ENCODE results near the gene PSD2. TPM values are rescaled to one million over a fixed set of nuclear protein-coding genes. Genes with fewer than 3 reads are reported as not detected.

The PSD2 gene
- total and polyA plus RNA-seq, 8 donors: 0.06 to 0.66 (median 0.16) TPM

DNA sequence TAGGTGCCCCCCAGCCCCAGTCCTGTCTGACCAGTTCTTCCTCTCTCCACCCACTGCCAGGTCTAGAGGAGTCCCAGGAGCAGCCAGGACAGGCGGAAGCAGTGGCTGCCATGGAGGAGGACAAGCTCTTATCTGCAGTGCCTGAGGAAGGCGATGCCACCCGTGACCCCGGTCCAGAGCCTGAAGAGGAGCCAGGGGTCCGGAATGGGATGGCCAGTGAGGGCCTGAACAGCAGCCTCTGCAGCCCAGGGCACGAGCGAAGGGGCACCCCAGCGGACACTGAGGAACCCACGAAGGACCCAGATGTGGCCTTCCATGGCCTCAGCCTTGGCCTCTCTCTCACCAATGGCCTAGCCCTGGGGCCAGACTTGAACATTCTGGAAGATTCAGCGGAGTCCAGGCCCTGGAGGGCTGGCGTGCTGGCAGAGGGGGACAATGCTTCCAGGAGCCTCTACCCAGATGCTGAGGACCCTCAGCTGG lies 13.8 kb downstream of the PSD2 start:
- FAIRE-seq (no peak), ATAC-seq (no peak), DNase-seq (peak in 2 of 6 donors; percentile 43 to 45)
- 91 to 94% methylated on average over 11 of the region's 11 CpGs for WGBS, 2 donors
- no peaks in the 10 kb centered on the region for H3K36me3 ChIP-seq
- H3K27me3 ChIP-seq: no peaks in the 10 kb centered on the region
- intact Hi-C loops (cut with DNase I): no loop called here
- no peak overlapping the region for H3K4me3 ChIP-seq
- H3K27ac ChIP-seq: no peak overlapping the region
- TF ChIP-seq, protein P1, sequence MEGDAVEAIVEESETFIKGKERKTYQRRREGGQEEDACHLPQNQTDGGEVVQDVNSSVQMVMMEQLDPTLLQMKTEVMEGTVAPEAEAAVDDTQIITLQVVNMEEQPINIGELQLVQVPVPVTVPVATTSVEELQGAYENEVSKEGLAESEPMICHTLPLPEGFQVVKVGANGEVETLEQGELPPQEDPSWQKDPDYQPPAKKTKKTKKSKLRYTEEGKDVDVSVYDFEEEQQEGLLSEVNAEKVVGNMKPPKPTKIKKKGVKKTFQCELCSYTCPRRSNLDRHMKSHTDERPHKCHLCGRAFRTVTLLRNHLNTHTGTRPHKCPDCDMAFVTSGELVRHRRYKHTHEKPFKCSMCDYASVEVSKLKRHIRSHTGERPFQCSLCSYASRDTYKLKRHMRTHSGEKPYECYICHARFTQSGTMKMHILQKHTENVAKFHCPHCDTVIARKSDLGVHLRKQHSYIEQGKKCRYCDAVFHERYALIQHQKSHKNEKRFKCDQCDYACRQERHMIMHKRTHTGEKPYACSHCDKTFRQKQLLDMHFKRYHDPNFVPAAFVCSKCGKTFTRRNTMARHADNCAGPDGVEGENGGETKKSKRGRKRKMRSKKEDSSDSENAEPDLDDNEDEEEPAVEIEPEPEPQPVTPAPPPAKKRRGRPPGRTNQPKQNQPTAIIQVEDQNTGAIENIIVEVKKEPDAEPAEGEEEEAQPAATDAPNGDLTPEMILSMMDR (IDR thresholded peaks at IDR 0.05): no peak
- no peaks in the 10 kb centered on the region for H3K9me3 ChIP-seq
- no peaks in the 10 kb centered on the region for H3K4me1 ChIP-seq

DNA sequence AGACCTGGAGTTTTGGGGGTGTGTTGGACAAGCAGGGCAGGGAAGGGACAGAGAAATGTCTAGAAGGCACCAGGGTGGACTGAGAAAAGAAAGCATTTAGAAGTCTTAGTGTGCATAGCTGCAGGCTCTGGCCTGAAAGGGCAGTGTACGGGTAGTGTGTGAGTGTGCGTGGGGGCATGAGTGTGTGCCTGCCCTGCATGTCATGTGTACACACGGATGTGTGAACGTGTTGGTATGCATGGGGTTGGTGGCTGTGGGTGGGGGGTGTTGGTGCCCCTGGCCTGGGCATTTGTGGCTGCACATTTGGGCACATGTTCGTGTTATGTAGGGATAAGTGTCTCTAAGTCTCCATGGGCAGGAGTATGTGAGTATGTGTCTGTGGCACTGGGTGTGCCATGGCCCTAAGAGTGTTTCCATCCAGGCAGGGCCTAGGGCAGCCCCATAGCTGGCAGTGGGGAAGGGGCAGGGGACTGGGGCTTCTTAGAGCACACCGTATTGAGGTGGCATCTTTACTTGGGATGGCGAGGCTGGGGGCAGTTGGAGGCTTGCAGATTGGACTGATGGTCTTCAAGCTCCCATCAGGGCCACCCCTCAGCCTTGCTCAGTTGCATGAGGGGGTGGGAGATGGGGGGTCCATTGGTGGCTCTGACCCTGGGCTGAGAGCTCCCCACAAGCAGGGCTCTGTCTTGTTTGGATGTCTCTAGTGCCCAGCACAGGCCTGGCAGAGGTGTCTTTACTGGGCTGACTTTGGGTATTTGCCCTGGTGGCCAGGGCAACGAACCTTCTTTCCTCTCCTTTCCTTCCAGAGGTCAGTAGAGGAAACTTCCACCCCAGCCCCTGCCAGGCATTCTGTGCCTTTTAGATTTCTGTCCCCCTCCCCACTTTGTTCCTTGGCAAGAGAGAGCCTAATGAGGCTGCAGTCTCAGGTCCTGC lies 15.0 kb downstream of the PSD2 start:
- Histone ChIP-seq H3K4me3 (no peak overlapping the region), H3K9me3 (no peaks in the 10 kb centered on the region), H3K36me3 (no peaks in the 10 kb centered on the region), H3K4me1 (no peaks in the 10 kb centered on the region), H3K27ac (no peak overlapping the region), H3K27me3 (no peaks in the 10 kb centered on the region)
- DNase-seq (peak in 1 of 6 donors; percentile 33), FAIRE-seq (no peak), ATAC-seq (no peak)
- 74 to 91% methylated on average over 8 of the region's 8 CpGs for WGBS, 2 donors
- intact Hi-C loops (cut with DNase I): no loop called here
- TF ChIP-seq, protein P1 (IDR thresholded peaks at IDR 0.05): no peak

DNA sequence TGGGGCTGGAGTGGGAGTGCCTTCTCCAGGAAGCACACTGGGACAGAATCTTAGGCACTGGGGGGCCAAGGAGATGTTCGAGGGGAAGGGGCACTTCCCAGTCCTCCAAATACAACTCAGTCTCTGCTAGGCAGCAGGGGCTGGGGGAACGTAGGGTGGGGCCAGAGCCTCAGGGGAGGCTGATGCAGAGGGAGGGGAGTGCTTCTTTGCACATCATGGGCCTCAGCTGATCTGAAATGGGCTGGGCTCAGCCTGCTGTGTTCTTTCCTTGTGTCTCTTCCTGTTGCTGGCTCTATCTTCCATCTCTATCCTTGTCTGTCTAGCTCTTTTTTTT lies 15.6 kb downstream of the PSD2 start:
- Histone ChIP-seq H3K36me3 (no peaks in the 10 kb centered on the region), H3K9me3 (no peaks in the 10 kb centered on the region), H3K4me3 (no peak overlapping the region), H3K4me1 (no peaks in the 10 kb centered on the region), H3K27me3 (no peaks in the 10 kb centered on the region), H3K27ac (no peak overlapping the region)
- ATAC-seq (no peak), DNase-seq (peak in 1 of 6 donors; percentile 21), FAIRE-seq (no peak)
- TF ChIP-seq, protein P1 (IDR thresholded peaks at IDR 0.05): no peak
- 26 to 36% methylated on average over 2 of the region's 2 CpGs for WGBS, 2 donors
- intact Hi-C loops (cut with DNase I): no loop called here

DNA sequence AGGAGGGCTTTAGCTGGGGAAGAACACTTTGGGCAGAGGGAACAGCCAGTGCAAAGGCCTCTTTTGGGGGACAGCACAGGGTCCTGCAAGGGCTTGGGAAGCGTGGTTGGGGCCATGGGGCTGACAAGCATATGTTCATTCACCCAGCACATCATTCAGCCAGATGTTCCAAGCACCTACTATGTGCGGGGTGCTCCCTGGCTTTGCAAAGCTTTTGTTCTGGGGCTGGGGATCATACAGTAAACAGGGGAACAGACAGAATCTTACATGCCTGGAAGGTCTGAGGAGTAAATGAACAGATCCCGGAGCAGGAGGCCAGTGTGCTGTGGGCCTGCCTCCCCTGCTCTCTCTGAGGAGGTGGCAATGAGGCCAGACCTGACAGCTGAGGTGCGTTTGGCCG lies 16.7 kb downstream of the PSD2 start:
- FAIRE-seq: no peak
- peak in 2 of 6 donors; percentile 15 to 27 for DNase-seq
- Histone ChIP-seq H3K27ac (no peak overlapping the region), H3K4me1 (no peaks in the 10 kb centered on the region), H3K27me3 (no peaks in the 10 kb centered on the region), H3K9me3 (no peaks in the 10 kb centered on the region), H3K36me3 (no peaks in the 10 kb centered on the region), H3K4me3 (no peak overlapping the region)
- no peak for ATAC-seq
- TF ChIP-seq, protein P1 (IDR thresholded peaks at IDR 0.05): no peak
- intact Hi-C loops (cut with DNase I): no loop called here
- WGBS, 2 donors: 79 to 90% methylated on average over 5 of the region's 5 CpGs

Data from pancreas (tissue), 10 donors.